Upper lobe of left lung (tissue), 6 donors: ENCODE results near the gene POLQ. TPM values are rescaled to one million over a fixed set of nuclear protein-coding genes. Genes with fewer than 3 reads are reported as not detected.

Experiments
- ATAC-seq, 2 donors: fragments of 200-7000 bp; cut with Tn5 transposase; one replicate each; pipeline ENCODE4 v1.9.1; 2022; ENCODE audit warnings: mild to moderate bottlenecking in 2 of 2, moderate library complexity in 2 of 2; ENCODE audit not compliant: low FRiP score in 2 of 2
- DNase-seq, 2 donors: peaks; one replicate each; pipeline ENCODE4 v3.0.0-alpha.2; 2019 to 2020
- H3K27ac ChIP-seq, 4 donors: fragments of 200-600 bp; sonication (generic); one replicate each; pipeline ENCODE4 v1.5.1; 2016 to 2019
- H3K27me3 ChIP-seq, 4 donors: fragments of 200-600 bp; sonication (generic); one replicate each; pipeline ENCODE4 v1.5.1; 2017 to 2019
- H3K36me3 ChIP-seq, 4 donors: fragments of 200-600 bp; sonication (generic); one replicate each; pipeline ENCODE4 v1.5.1; 2016 to 2019
- H3K4me1 ChIP-seq, 4 donors: fragments of 200-600 bp; sonication (generic); one replicate each; pipeline ENCODE4 v1.5.1; 2018 to 2019
- H3K4me3 ChIP-seq, 4 donors: fragments of 200-600 bp; sonication (generic); one replicate each; pipeline ENCODE4 v1.5.1; 2017 to 2019; ENCODE audit warnings: mild to moderate bottlenecking in 2 of 4, moderate library complexity in 1 of 4
- H3K9me3 ChIP-seq, 4 donors: fragments of 200-600 bp; sonication (generic); one replicate each; pipeline ENCODE4 v1.5.1; 2018 to 2019
- EP300 ChIP-seq, 4 donors: sonication (generic); formaldehyde crosslinking; IDR thresholded peaks; one replicate each; pipeline ENCODE4 v1.5.1; 2017; ENCODE audit warnings: antibody characterized with exemption in 4 of 4, control low read depth in 2 of 4
- POLR2A ChIP-seq, 4 donors: fragments of 450-650 bp; IDR thresholded peaks; one replicate each; pipeline ENCODE4 v1.5.1; 2016 to 2017; ENCODE audit warnings: antibody characterized with exemption in 4 of 4, mild to moderate bottlenecking in 2 of 4
- POLR2AphosphoS5 ChIP-seq, 2 donors: sonication (generic); formaldehyde crosslinking; IDR thresholded peaks; one replicate each; pipeline ENCODE4 v1.5.1; 2017; ENCODE audit warnings: antibody characterized with exemption in 2 of 2
- WGBS, 2 donors: methylation state at CpG; one replicate each; pipeline ENCODE4 v1.1.5; 2017 to 2018; 5-methylcytosine and 5-hydroxymethylcytosine counted together
- total RNA-seq, 6 donors: library from RNA; depleted of rRNA in 4 of 6; stranded (reverse); fragments of >200 nt in 4 of 6; gene quantifications; one replicate each; pipeline versions ENCODE4 v1.1.0 to v1.2.1, GENCODE V29; 2016 to 2021
- TF ChIP-seq, protein P1 (sequence below), 6 experiments: fragments of 450-650 bp in 4 of 6; fragments of 200-600 bp in 2 of 6; sonication (generic) in 2 of 6; IDR thresholded peaks; one replicate each; pipeline ENCODE4 v1.5.1; 2016 to 2019; ENCODE audit warnings: antibody characterized with exemption in 6 of 6
- donor health status: DM: no; HTN: no; CAD: no; lungs with moderate emphysema.
- donor health status: DM: no; HTN: yes; CAD: no; lungs with severe emphysema.

Gene POLQ
- total RNA-seq, 6 donors from 2014 or later: under 0.01 to 1.2 (median 0.46) TPM

DNA sequence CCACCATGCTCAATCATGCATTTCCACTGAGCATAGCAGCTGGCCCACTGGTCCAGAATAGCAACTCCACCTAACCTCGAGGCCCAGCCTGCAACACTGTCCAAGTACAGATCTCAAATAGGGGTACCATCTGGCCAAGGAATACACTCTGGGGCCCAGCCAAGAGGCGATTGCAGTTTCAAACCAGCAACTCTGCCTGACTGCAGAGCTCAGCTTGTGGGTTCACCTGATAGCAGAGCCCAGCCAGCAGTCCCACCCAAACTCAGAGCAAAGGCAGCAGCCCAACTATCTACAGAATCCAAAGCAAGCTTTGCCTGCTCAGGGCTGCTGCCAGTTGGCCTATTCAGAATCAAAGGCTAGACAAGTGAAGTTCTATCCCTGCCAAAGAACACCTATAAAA lies 30.5 kb downstream of the POLQ start:
- Histone ChIP-seq H3K4me1 (no peaks in the 10 kb centered on the region), H3K27me3 (no peaks in the 10 kb centered on the region), H3K4me3 (no peak overlapping the region), H3K9me3 (peaks cover 0 to 7% (median 0%) of the 10 kb centered on the region in 4 donors), H3K36me3 (no peaks in the 10 kb centered on the region), H3K27ac (no peak overlapping the region)
- ATAC-seq (no peak), DNase-seq (no peak)
- TF ChIP-seq EP300 (IDR thresholded peaks at IDR 0.05) (no peak), POLR2A (IDR thresholded peaks at IDR 0.05) (no peak), POLR2AphosphoS5 (IDR thresholded peaks at IDR 0.05) (no peak)
- TF ChIP-seq, protein P1, sequence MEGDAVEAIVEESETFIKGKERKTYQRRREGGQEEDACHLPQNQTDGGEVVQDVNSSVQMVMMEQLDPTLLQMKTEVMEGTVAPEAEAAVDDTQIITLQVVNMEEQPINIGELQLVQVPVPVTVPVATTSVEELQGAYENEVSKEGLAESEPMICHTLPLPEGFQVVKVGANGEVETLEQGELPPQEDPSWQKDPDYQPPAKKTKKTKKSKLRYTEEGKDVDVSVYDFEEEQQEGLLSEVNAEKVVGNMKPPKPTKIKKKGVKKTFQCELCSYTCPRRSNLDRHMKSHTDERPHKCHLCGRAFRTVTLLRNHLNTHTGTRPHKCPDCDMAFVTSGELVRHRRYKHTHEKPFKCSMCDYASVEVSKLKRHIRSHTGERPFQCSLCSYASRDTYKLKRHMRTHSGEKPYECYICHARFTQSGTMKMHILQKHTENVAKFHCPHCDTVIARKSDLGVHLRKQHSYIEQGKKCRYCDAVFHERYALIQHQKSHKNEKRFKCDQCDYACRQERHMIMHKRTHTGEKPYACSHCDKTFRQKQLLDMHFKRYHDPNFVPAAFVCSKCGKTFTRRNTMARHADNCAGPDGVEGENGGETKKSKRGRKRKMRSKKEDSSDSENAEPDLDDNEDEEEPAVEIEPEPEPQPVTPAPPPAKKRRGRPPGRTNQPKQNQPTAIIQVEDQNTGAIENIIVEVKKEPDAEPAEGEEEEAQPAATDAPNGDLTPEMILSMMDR (IDR thresholded peaks at IDR 0.05): no peak
- WGBS, 2 donors: 100% methylated on average over 1 of the region's 2 CpGs

DNA sequence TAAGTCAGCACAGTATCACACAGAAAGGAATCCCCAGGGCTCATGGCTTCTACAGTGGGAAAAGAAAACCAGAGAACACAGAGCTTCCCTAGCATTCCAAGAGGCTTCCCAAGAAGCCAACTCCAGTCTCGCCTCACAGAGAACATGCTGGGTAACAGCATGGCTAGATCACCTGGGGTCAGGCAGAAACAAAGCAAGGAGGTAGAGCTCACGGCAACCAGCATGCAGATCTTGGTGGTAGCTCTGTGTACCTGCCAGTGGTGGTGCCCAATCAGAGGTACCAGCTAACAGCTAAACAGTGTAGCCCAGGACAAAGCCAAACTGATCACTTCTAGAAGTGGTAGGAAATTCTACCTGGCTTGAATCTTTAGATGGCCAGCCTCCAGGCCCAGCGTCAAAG lies 31.3 kb downstream of the POLQ start:
- no peak overlapping the region for H3K27ac ChIP-seq

DNA sequence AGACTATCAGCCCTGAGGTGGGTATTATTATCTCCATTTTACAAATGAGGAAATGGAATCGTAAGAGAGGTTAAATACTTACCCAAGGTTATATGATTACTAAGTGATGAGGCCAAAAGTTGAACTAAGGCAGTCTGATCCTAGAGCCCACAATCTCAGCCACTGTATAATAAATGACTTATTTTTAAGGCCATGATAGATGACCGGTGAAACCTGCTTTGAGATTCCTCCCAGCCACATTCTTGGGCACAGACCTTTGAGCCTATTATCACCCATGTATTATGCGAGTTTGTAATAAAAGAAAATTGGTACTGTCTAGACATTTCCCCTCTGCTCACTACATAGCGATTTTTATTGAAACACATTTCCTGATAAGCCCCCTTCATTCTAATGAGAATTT lies 37.4 kb downstream of the POLQ start:
- TF ChIP-seq EP300 (IDR thresholded peaks at IDR 0.05): no peak
- no peak for TF ChIP-seq POLR2A (IDR thresholded peaks at IDR 0.05)
- TF ChIP-seq, protein P1 (IDR thresholded peaks at IDR 0.05): no peak
- TF ChIP-seq POLR2AphosphoS5 (IDR thresholded peaks at IDR 0.05): no peak
- no peaks in the 10 kb centered on the region for H3K9me3 ChIP-seq
- WGBS, 2 donors: 94 to 95% methylated on average over 4 of the region's 4 CpGs

More for the DNA sequence above, 31.3 kb downstream of the POLQ start:
- ATAC-seq: no peak
- no peak for TF ChIP-seq POLR2A (IDR thresholded peaks at IDR 0.05)
- no peak for TF ChIP-seq EP300 (IDR thresholded peaks at IDR 0.05)
- TF ChIP-seq, protein P1 (IDR thresholded peaks at IDR 0.05): no peak
- no peak for TF ChIP-seq POLR2AphosphoS5 (IDR thresholded peaks at IDR 0.05)
- Histone ChIP-seq H3K27me3 (no peaks in the 10 kb centered on the region), H3K4me1 (no peaks in the 10 kb centered on the region), H3K4me3 (no peak overlapping the region), H3K9me3 (peaks cover 0 to 7% (median 0%) of the 10 kb centered on the region in 4 donors), H3K36me3 (no peaks in the 10 kb centered on the region)
- WGBS, 2 donors: 89 to 100% methylated on average over 1 to 3 of the region's 3 CpGs
- DNase-seq: no peak

DNA sequence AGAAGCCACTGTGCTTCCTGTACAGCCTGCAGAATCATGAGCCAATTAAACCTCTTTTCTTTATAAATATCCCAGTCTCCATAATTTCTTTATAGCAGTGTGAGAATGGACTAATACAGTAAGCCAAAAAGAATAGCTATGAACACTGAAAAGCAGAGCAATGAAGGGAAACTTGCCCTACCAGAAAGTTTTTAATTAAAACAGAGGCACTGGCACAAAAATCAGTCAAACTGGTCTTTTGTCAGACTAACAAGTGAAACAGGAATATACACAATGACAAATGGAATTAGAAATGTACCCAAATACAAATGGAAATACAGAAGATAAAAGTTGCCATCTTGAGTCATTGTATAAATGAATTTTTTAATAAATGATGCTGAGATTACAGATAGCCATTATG lies 40.5 kb downstream of the POLQ start:
- Histone ChIP-seq H3K27ac (no peak overlapping the region), H3K4me1 (no peaks in the 10 kb centered on the region), H3K27me3 (no peaks in the 10 kb centered on the region), H3K4me3 (no peak overlapping the region), H3K36me3 (no peaks in the 10 kb centered on the region), H3K9me3 (no peaks in the 10 kb centered on the region)
- TF ChIP-seq POLR2AphosphoS5 (IDR thresholded peaks at IDR 0.05) (no peak), POLR2A (IDR thresholded peaks at IDR 0.05) (no peak), EP300 (IDR thresholded peaks at IDR 0.05) (no peak)
- TF ChIP-seq, protein P1 (IDR thresholded peaks at IDR 0.05): no peak
- DNase-seq (no peak), ATAC-seq (no peak)

More for the DNA sequence above, 37.4 kb downstream of the POLQ start:
- H3K27ac ChIP-seq: no peak overlapping the region
- H3K4me3 ChIP-seq: no peak overlapping the region
- no peaks in the 10 kb centered on the region for H3K27me3 ChIP-seq
- H3K4me1 ChIP-seq: no peaks in the 10 kb centered on the region
- no peaks in the 10 kb centered on the region for H3K36me3 ChIP-seq
- DNase-seq (no peak), ATAC-seq (no peak)

DNA sequence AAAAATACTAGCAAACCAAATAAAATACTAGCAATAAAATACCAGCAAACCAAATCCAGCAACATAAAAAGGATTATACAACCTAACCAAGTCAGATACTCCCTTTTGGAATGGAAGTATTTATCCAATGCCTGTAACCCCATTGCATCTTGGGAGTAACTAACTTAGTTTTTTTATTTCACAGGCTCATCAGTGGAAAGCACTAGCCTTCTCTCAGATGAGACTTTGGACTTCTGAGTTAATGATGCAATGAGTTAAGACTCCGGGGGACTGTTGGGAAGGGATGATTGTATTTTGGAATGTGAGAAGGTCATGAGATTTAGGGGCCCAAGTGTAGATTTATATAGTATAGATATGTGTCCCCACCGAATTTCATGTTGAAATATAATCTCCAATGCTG lies 41.2 kb downstream of the POLQ start:
- ATAC-seq (no peak), DNase-seq (no peak)
- TF ChIP-seq, protein P1 (IDR thresholded peaks at IDR 0.05): no peak
- no peak for TF ChIP-seq POLR2AphosphoS5 (IDR thresholded peaks at IDR 0.05)
- no peak for TF ChIP-seq POLR2A (IDR thresholded peaks at IDR 0.05)
- TF ChIP-seq EP300 (IDR thresholded peaks at IDR 0.05): no peak
- Histone ChIP-seq H3K9me3 (no peaks in the 10 kb centered on the region), H3K27me3 (no peaks in the 10 kb centered on the region), H3K36me3 (no peaks in the 10 kb centered on the region), H3K4me3 (no peak overlapping the region), H3K4me1 (no peaks in the 10 kb centered on the region), H3K27ac (no peak overlapping the region)
- WGBS, 2 donors: 93 to 97% methylated on average over 2 of the region's 2 CpGs
